IPS DF 4.7 (cell line): Measurements from ENCODE around the gene BRD2.

Experiments
- DNase-seq: peaks from one replicate; pipeline ENCODE4 v3.0.0-alpha.2; 2013; ENCODE audit warnings: low spot score; ENCODE audit errors: extremely low read depth

Gene BRD2

GRCh38 chr6:32949113-32949512, 19.3 kb upstream of the BRD2 start:
- no peak for DNase-seq

GRCh38 chr6:32950010-32950409, 18.4 kb upstream of the BRD2 start:
- DNase-seq: no peak

GRCh38 chr6:32950449-32950848, 17.9 kb upstream of the BRD2 start:
- no peak for DNase-seq

- peak; percentile 93 for DNase-seq
Observed at GRCh38 chr6:32952817-32953739, 15.3 kb upstream of the BRD2 start, which contains the start of gene HLA-DMA. HLA-DMA (minus strand) TSS chr6:32953097; CDS start chr6:32953036, 61 bp downstream.

- no peak for DNase-seq
Observed at GRCh38 chr6:32953775-32954174, 14.6 kb upstream of the BRD2 start.

- no peak for DNase-seq
Observed at GRCh38 chr6:32954267-32954666, 14.1 kb upstream of the BRD2 start.

- peak; percentile 75 for DNase-seq
Observed at GRCh38 chr6:32954986-32955802, 13.2 kb upstream of the BRD2 start.

- no peak for DNase-seq
Observed at GRCh38 chr6:32956176-32956575, 12.2 kb upstream of the BRD2 start.

- no peak for DNase-seq
Observed at GRCh38 chr6:32960563-32960962, 7.8 kb upstream of the BRD2 start.

GRCh38 chr6:32962213-32962826, 6.1 kb upstream of the BRD2 start:
- DNase-seq: no peak

- DNase-seq: no peak
Observed at GRCh38 chr6:32963866-32964265, 4.5 kb upstream of the BRD2 start.

- no peak for DNase-seq
Observed at GRCh38 chr6:32964776-32965175, 3.6 kb upstream of the BRD2 start.

- DNase-seq: peak; percentile 66
Observed at GRCh38 chr6:32967151-32968091, 973 bp upstream of the BRD2 start.

GRCh38 chr6:32968867-32969684, 682 bp downstream of the BRD2 start:
- DNase-seq: peak; percentile 60

- DNase-seq: no peak
Observed at GRCh38 chr6:32969685-32970412, 1.5 kb downstream of the BRD2 start.

- DNase-seq: no peak
Observed at GRCh38 chr6:32970413-32971241, 2.2 kb downstream of the BRD2 start.

GRCh38 chr6:32971242-32971580, 2.8 kb downstream of the BRD2 start:
- DNase-seq: no peak

GRCh38 chr6:32971581-32972352, 3.4 kb downstream of the BRD2 start:
- DNase-seq: peak; percentile 96
